GM19395 (cell line): ENCODE data around the gene MKNK2.
A peak's percentile ranks its signal among the peaks of the same experiment; 100 is the strongest.
"Not testable (repeated sequence)": the region's sequence is repeated elsewhere in the genome, so short reads cannot be mapped to it uniquely, and the experiment has no call there.

Experiments used
- ATAC-seq: cut with Tn5 transposase; IDR thresholded peaks from one replicate; pipeline ENCODE4 v1.9.1; 2021; ENCODE audit warnings: mild to moderate bottlenecking, moderate library complexity; ENCODE audit not compliant: unreplicated experiment

Gene MKNK2

DNA sequence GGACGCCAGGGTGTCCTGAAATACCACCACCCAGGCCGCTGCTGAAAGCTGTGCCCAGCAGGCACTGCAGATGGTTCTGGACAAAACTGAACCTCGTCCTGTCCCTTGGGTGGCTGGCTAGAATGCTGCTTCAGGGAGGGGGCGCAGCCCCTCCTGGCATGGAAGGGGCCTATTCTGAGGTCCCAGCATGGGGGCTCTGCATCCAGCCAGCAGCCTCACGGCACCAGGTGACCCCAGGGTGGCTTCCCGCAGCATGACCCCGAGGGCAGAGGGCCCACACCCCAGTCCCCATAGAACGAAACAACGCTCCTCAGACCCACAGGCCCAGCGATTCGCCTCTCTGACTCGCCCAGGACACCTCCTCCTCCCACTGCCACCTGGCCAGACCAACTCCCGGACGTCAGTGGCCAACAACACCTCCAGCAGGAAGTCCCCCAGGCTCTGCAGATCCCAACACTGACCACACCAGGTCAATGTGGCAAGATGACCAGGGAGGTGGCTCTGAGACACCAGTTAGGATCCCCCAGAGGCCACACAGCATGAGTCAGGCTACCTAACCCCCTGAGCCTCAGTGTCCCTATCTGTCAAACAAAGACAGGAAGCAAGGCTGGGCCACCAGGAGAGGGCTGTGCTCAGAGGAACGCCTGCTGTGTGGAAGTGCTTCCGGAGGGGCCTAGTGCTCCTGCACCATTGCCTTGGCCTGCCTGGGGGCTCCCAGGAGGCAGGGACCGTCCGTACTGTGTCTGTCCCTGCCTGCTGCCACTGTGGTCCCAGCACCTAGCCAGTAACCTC, 6.1 kb downstream of the MKNK2 start:
- ATAC-seq, result no peak

DNA sequence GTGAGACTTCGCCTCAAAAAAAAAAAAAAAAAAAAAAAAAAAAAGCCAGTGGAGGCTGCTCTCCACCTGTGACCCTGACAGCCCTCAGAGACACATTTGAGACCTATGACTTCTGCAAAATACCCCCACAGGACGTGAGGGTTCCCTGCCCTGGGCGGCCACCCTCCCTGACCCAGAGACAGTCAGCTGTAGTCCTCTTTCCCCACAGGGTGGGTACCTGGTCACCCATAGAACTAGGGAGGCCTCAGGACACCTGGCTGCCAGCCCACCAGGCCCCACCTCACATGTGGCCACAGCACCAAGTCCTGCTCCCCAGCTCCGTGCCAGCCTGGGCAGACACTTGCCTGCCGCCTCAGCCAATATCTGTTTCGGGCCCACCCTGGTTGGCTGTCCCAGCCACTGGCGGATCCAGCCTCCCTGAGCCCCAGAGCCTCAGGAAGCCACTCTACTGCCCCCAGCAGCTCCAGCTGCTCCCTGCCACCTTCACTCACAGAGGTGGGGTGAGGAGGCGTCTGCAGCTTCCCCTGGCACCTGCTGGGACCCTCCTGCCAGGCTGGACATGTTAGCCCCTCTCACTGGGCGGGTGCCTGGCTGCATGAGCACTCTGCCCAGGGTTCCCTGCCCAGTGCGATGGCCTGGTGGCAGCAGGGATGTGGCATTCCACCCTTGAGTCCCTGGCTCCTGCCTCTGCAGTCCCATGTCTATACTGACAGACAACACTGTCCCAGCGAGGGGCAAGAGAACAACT, 6.9 kb downstream of the MKNK2 start:
- no peak for ATAC-seq

DNA sequence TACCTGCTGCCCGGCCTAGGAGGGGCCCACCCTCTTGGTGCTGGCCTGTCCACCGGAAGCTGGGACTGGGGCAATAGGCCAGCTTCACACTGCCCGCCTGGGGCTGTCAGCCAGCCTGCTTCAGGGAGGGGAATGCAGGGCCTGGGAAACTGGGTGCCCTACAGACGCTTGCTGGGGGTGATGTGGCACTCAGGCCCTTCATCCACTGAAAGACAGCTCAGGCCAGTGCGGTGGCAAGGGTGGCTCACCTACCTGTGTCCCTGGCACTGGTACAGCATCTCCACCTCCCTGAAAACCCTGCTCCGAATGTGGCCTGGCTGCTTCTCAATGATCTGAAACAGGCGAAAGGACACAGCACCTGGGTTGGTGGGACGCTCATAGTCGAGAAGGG, 7.8 kb downstream of the MKNK2 start:
- ATAC-seq, result no peak

DNA sequence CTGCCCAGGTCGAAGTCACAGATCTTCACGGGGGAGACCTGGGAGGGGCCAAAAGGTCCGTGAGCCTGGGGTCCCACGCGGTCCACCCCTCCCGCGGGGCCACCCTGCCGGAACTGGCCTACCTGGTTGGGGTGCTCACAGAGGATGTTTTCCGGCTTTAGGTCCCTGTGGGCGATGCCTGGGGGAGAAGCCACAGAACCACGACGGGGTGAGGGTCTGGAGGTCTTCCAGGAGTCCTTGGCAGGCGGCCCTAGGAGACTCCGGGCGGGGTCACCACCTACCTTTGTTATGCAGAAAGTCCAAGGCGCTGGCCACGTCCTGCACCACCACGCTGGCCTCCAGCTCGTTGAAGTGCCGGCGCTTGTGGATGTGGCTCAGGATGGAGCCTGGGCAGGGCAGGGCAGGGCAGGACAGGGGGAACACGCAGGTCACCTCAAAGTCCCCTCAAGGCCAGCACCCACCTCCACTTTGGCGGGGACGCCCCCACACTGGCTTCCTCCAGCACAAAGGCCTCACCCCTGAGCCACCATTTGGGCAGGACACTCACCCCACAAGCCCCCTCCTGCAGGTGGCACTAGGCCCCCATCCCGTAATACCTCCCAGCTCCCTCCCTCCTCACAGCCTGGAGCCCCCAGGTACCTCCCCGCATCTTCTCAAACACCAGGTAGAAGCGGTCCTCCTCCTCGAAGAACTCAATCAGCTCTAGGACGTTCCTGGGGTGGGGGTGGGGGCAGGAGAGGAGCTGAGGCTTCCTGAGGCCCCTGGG, 8.4 kb downstream of the MKNK2 start:
- no peak for ATAC-seq

DNA sequence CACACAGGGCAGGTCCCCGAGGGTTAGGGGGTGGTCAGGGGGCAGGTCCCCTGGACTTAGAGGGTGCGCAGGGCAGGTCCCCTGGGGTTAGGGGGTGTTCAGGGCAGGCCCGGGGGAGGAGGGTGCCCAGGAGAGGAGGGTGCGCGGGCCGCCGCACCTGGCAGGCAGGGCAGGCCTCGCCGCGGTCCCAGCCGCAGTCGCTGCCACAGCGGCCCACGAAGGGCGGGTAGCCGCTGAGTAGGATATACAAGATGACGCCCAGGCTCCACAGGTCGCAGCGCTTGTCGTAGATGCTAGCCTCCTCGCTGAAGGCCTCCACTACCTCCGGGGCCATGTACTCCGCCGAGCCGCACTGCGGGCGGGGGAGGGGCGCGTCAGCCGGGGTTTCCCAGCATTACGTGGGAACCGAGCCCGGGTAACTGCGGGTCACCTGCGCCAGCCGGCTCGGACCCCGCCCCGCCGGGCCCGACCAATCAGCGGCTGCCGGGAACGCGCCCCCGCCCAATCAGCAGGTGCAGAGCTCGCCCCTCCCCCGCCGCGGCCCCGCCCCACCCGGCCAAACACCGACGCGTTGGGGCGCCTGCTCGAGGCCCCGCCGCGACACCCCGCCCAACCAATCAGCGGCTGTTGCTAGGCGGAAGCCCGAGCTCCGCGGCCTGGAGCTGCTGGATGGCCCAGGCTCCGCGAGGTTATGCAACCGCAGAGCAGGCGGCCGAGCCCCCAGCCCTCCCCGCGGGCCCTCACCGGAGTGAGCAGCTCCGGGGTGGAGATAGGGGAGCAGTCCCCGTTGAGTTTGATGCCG, 9.2 kb downstream of the MKNK2 start:
- peak; percentile 65 for ATAC-seq

DNA sequence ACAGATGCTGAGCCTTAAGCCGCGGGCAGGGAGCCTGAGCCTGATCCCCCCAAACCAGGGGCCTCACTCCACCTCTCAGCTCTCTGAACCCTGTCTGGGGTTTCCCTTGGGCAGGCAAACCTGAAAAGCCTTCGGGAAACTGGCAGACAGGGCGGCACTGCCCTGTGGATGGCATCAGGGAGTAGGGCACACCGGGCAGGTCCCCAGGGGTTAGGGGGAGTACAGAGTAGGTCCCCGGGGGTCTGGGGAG, 9.7 kb downstream of the MKNK2 start:
- ATAC-seq, result no peak

DNA sequence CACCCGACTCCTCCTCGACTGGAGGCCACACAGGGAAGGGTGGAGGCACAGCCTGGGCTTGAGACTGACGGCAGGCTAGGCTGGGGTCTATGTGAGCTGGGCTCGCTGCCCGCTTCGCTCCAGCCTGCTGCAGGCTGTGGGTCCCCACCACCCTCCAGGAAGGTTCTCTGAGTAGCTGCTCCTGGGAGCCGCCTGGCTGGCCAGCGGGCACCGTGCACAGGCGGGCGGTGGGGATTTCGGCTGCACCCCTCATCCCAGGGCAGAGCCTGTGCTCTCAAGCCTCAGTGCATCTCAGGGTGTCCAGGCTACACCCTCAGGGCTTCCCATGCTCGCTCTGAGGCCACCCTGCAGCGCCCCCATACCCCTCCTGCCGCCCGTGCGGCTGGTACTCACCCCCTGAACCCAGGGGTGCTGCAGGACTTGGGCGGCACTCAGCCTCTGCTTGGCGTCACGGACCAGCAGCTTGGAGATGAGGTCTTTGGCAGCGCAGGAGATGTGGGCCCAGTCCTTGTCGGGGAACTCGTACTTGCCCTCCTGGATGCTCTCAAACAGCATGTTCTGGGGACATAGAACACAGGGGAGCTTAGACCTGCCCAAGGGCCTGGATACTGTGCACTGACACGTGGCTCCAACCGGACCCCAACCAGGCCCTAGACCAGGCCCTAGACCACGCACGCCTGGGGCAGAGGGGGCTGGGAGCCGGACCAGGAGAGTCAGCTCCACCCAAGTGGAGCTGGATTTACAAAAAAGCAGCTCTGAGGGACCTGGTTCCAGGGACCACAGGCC, 10.2 kb downstream of the MKNK2 start:
- no peak for ATAC-seq

DNA sequence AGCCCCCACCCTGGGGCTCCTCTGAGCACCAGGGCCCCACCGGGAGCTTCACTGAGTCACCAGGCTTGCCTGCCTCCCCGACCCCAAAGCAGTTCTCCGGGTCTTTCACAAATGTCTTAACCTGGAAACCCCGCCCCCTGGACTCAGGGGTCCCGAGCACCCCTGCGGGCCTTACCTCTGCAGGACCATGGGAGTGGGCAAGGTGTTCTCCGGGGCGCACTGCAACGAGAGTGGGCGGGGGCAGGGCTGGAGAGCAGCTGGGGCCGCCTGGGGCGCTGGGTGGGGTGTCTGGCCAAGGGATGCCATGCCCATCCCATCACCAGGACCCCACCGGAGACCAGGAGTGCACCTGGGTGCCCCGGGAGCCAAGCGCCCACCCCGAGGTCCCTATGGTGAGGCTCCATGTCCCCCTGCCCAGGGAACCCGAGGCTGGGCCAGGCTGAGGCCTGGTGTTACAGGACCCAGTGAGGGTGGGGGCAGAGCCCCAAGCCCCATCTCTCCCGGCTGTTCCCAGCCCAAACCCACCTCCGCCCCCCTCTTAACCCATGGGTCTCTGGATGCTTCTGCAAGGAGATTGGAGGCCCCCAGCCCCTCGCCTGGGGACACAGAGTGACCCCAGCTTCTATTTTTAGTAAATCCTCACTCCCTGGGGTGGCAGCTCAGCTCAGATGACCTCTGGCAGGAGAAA, 10.9 kb downstream of the MKNK2 start:
- no peak for ATAC-seq

DNA sequence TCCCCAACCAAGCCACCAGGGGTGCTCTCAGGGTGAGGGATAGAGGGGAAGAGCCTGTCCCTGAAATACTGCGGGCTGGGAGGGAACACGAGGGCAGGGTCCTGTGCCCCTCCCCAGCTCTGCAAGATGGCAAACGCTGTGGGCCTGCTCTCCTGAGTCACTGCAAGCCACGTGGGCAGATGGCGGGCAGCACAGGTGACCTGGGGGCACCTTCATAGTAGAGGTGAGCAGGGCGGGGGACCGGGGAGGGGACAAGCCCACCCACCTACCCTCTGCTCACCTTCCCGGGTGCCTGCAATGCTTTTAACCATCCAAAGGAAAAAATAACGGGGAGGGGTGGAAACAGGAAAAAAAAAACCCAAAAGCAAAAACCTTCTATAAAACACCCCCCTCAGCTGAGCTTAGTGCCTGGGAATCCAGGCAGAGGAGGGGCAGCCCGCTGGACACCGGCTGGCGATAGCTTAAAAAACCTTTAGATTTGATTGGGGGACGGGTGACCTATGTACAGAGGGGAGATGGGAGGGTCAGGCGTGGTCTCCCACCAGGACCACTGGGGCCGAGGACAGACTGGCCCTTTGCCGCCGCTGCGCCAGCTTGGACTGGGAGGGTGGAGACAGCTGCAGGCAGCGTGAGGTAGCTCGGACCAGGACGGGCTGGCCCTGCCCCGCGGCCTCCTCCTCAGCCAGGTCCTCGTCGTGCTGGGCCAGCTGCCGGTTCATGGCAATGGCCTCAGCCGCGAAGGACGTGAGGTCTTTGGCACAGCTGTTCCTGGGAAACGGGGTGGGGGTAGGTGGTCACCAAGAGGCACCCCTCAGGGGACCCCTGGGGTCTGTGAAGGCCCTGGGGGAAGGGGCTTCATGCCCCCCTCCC, 11.7 kb downstream of the MKNK2 start:
- ATAC-seq, result no peak

DNA sequence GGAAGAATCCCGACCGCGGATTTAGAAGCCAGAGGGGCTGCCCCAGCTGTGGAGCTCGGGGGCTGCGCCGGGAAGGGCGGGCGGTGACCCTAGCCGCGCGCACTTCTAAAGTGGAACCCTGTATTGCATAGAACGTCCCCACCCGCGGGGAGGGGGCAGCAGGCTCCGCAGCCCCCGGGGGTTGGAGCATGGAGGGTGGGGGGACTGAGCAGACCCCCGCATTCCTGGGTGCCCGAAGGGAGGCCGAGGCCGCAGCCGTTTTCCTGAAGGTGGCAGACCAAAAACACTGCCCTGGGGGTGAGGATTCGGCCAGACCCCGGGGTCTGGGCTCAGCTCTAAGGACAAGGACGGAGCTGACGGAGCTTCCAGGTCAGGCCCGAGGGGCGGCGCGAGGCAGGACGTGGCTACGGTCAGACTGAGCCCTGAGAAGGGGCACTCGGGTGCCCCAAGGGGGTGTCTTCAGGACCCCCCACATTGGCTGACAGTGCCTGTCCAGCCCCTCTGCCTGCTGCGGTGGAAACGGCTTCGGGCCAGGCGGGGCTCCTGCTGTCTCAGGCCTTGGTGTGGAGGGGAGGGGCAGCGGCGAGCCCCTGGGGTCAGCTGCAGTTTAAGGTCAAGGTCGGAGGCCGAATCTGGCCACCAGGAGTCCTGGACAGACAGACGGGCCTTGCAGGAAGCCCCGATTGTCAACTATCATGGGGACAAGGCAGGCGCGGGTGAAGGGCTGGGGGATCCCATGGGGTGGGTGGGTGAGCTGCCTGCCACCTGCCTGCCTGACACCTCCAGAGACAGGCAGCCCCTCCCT, 12.6 kb downstream of the MKNK2 start:
- ATAC-seq, result no peak

DNA sequence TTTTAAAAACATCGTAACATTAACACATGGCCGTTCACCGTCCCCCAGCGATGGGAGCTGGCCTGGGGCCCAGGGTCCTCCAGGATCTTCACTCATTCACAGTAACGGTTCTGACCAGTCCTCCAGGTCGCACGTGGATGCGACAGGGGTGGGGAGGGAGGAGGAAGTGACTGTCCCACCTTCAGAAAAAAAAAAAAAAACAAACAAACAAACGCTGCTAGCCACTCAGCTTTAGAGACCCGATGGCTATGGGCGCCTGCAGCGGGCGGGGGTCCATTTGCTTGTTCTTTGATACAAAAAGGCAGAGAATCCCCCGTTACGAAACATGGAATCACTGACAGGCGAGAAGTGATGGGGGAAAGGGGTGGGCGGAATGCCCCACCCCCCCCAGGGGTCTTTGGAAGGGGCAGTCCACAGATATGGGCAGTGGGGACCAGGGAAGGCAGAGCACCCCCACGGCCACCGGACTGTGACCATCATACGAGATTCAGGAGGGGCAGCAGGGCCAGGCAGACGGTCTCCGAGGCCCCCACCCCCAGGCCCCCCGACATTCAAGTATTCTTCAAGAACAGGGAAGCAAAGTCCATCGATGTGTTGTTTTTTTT, 13.3 kb downstream of the MKNK2 start:
- ATAC-seq, result no peak

DNA sequence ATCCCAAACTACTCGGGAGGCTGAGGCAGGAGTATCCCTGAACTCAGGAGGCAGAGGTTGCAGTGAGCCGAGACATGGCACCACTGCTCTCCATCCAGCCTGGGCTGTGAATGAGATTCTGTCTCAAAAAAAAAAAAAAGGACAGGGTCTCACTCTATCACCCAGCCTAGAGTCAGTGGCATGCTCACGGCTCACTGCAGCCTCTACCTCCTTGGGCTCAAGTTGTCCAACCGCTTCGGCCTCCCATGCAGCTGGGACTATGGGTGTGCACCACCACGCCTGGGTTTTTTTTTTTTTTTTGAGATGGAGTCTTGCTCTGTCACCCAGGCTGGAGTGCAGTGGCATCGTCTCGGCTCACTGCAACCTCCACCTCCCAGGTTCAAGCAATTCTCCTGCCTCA, 14.6 kb downstream of the MKNK2 start:
- no peak for ATAC-seq

DNA sequence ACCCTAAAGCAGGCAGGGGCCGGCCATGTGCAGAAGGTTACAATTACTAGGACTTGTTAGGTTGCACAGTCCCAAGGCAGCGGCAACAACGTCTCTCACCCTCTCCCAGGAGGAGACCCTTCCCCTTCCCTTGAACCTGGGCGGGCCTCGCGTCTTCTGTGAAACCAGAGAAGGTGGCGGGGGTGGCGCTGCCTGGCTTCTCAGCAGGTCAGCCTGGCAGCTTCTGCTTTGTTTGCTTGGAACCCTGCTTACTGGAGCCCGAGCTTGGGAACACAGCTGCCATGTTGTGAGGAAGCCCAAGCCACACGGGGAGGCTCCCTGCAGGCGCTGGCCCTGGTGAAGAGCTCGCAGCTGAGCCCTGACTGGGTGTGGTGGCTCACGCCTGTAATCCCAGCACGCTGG, 15.5 kb downstream of the MKNK2 start:
- ATAC-seq, result no peak

DNA sequence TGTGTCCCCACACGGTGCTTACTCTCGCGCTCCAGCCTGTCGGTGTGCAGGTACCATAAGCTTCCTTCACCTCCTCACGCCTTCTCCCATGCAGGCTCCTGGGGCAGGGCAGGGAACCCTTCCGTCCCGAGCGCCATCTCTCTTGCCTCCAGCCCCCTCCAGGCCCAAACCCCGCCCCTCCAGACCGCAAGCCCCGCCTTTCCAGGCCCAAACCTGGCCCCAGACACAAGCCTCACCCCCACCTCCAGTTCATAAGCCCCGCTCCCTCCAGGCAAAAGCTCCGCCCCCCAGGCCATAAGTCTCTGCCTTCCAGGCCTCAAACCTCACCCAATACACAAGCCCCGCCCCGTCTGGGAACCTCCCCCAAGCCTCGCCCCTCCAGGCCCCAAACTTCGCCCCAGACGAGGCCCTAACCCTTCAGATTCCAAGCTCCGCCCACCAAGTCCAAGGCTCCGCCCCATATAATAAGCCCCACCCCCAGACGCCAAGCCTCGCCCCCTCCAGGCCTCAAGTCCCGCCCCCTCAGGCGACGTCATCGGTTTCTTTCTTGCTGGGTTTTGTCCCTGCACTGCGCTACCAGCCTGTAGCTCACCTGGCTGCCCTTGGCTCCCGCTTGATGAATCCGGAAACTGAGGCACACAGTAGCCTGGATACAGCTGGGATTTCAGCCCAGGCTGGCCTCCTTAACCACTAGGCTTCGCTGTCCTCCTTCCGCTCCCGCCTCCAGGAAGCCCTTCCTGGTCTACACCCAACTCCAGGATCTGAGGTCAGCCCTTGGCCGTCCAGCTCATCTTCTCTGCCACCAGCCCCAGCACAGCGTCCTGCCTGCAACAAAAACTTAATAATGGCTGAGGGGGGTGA, 16.1 kb downstream of the MKNK2 start:
- no peak for ATAC-seq

DNA sequence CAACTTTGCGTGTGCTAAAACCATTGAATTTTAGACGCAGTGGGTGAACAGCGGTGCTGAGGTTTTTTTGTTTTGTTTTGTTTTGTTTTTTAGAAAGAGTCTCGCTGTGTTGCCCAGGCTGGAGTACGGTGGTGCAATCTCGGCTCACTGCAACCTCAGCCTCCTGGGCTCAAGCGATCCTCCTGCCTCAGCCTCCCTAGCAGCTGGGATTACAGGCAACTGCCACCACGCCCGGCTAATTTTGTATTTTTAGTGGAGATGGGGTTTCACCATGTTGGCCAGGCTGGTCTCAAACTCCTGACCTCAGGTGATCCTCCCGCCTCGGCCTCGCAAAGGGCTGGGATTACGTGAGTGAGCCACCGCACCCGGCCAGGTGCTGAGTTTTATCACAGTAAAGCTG, 16.8 kb downstream of the MKNK2 start:
- ATAC-seq, result not testable (repeated sequence)

DNA sequence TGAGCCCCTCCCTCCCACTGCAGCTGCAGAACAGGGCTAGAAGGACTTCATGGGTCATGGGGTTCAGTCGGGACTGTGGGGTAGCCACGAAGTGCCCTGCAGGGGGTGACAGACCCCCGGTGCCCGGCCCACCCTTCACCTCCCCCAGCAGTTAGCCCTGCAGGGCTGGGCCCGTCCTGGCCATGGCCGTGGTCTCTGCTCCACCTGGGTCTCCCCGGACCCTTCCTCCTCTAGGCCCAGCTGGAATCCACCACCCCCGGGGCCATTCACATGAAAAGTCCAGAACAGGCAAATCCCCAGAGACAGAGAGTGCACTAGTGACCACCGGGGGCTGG, 17.3 kb downstream of the MKNK2 start:
- no peak for ATAC-seq
